IMR-90 (cell line): ENCODE data around the gene RALGAPA2. TPM values are rescaled to one million over a fixed set of nuclear protein-coding genes. Genes with fewer than 3 reads are reported as not detected.

Source experiments
- ATAC-seq: fragments of 200-7000 bp; cut with Tn5 transposase; 2 replicates; pipeline ENCODE4 v1.9.1; 2020; ENCODE audit warnings: low read depth, mild to moderate bottlenecking, moderate library complexity
- BruUV-seq: library from RNA; stranded (reverse); fragments of 400-500 nt; replicated peaks from 2 replicates; lab custom pipeline; 2021; lab: Mats Ljungman, UMichigan
- CTCF ChIA-PET: fragments of 300-600 bp; formaldehyde crosslinking; extraction: SDS; loops from one replicate; lab custom pipeline; 2021; ENCODE audit warnings: antibody characterized with exemption; lab: Yijun Ruan, JAX
- POLR2A ChIA-PET: fragments of 300-600 bp; sonication (Branson Sonifier 250); formaldehyde crosslinking; loops from one replicate; lab custom pipeline; 2022; ENCODE audit warnings: antibody characterized with exemption; ENCODE audit not compliant: unreplicated experiment; lab: Charles Lee
- DNase-seq: peaks from one replicate; pipeline ENCODE4 v3.0.0; 2013
- H2AFZ ChIP-seq: replicated peaks from 2 replicates; pipeline ENCODE3; 2013; ENCODE audit warnings: low read length, mild to moderate bottlenecking; ENCODE audit not compliant: poor library complexity
- H2AK5ac ChIP-seq: 2 replicates; pipeline ENCODE4 v1.6.1; 2013; ENCODE audit warnings: low read depth, low read length, inconsistent platforms
- H2AK9ac ChIP-seq: replicated peaks from 2 replicates; pipeline ENCODE3; 2013; ENCODE audit warnings: mild to moderate bottlenecking, low read depth, low read length, moderate library complexity; ENCODE audit not compliant: poor library complexity
- H2BK120ac ChIP-seq: 2 replicates; pipeline ENCODE4 v1.6.1; 2013; ENCODE audit warnings: low read depth, low read length, inconsistent platforms
- H2BK15ac ChIP-seq: 3 replicates; pipeline ENCODE4 v1.6.1; 2013; ENCODE audit warnings: low read depth, low read length, inconsistent platforms
- H2BK20ac ChIP-seq: 2 replicates; pipeline ENCODE4 v1.6.1; 2013; ENCODE audit warnings: low read depth, mild to moderate bottlenecking, inconsistent platforms, low read length, moderate library complexity
- H2BK5ac ChIP-seq: 2 replicates; pipeline ENCODE4 v1.6.1; 2013; ENCODE audit warnings: mild to moderate bottlenecking, low read depth, low read length, inconsistent platforms; ENCODE audit not compliant: poor library complexity, severe bottlenecking
- H3K14ac ChIP-seq: replicated peaks from 2 replicates; pipeline ENCODE4 v1.6.1; 2013; ENCODE audit warnings: low read depth, low read length, inconsistent platforms
- H3K18ac ChIP-seq: 2 replicates; pipeline ENCODE4 v1.6.1; 2013; ENCODE audit warnings: low read depth, low read length, control low read depth
- H3K23ac ChIP-seq: 2 replicates; pipeline ENCODE4 v1.6.1; 2013; ENCODE audit warnings: low read depth, low read length, inconsistent platforms
- H3K27ac ChIP-seq: 2 replicates; pipeline ENCODE4 v1.5.1; 2013; ENCODE audit warnings: mild to moderate bottlenecking, control low read depth, low read length; ENCODE audit not compliant: insufficient read depth
- H3K27me3 ChIP-seq: 2 replicates; pipeline ENCODE4 v1.6.1; 2013; ENCODE audit warnings: low read length; ENCODE audit not compliant: control insufficient read depth, insufficient read depth
- H3K36me3 ChIP-seq: 2 replicates; pipeline ENCODE4 v1.6.1; 2013; ENCODE audit warnings: low read length, mixed read lengths; ENCODE audit not compliant: control insufficient read depth, insufficient read depth
- H3K4ac ChIP-seq: 2 replicates; pipeline ENCODE4 v1.6.1; 2013; ENCODE audit warnings: low read depth, low read length, inconsistent platforms
- H3K4me1 ChIP-seq: 2 replicates; pipeline ENCODE4 v1.6.1; 2013; ENCODE audit warnings: low read length, mixed read lengths; ENCODE audit not compliant: control insufficient read depth, insufficient read depth
- H3K4me2 ChIP-seq: 2 replicates; pipeline ENCODE4 v1.6.1; 2013; ENCODE audit warnings: low read depth, mild to moderate bottlenecking, control low read depth, low read length, moderate library complexity
- H3K4me3 ChIP-seq: 2 replicates; pipeline ENCODE4 v1.5.1; 2013; ENCODE audit warnings: low read depth, mild to moderate bottlenecking, control low read depth, low read length, moderate library complexity; ENCODE audit not compliant: insufficient read depth
- H3K56ac ChIP-seq: 2 replicates; pipeline ENCODE4 v1.6.1; 2013; ENCODE audit warnings: low read length, inconsistent platforms; ENCODE audit not compliant: insufficient read depth; ENCODE audit errors: extremely low read depth
- H3K79me1 ChIP-seq, 2 experiments: 2 replicates each; pipeline ENCODE4 v1.6.1; 2013; ENCODE audit warnings: low read length in 2 of 2, inconsistent platforms in 1 of 2, low read depth in 1 of 2
- H3K9ac ChIP-seq: 2 replicates; pipeline ENCODE4 v1.6.1; 2013; ENCODE audit warnings: low read depth, low read length, control low read depth
- H3K9me1 ChIP-seq: 2 replicates; pipeline ENCODE4 v1.6.1; 2013; ENCODE audit warnings: low read length, inconsistent platforms; ENCODE audit not compliant: insufficient read depth
- H3K9me3 ChIP-seq: 2 replicates; pipeline ENCODE4 v1.6.1; 2013; ENCODE audit warnings: low read length; ENCODE audit not compliant: control insufficient read depth, insufficient read depth
- H4K20me1 ChIP-seq: 2 replicates; pipeline ENCODE4 v1.6.1; 2013; ENCODE audit warnings: low read length, inconsistent platforms; ENCODE audit not compliant: insufficient read depth
- H4K5ac ChIP-seq: 2 replicates; pipeline ENCODE4 v1.6.1; 2013; ENCODE audit warnings: mild to moderate bottlenecking, low read depth, low read length, control low read depth
- H4K8ac ChIP-seq, 2 experiments: 2 replicates each; pipeline ENCODE4 v1.6.1; 2013; ENCODE audit warnings: low read depth in 2 of 2, low read length in 2 of 2, control low read depth in 1 of 2, inconsistent platforms in 1 of 2
- H4K91ac ChIP-seq: 2 replicates; pipeline ENCODE4 v1.6.1; 2013; ENCODE audit warnings: low read depth, low read length, inconsistent platforms; ENCODE audit not compliant: insufficient read depth
- BHLHE40 ChIP-seq: fragments of 150-350 bp; IDR thresholded peaks from 2 replicates; pipeline ENCODE4 v1.6.1; 2016; ENCODE audit warnings: mild to moderate bottlenecking, low read depth, low read length
- CEBPB ChIP-seq: IDR thresholded peaks from 2 replicates; pipeline ENCODE4 v1.6.1; 2012; ENCODE audit warnings: low read depth, low read length, improper control_type of control experiment
- CHD1 ChIP-seq: IDR thresholded peaks from 2 replicates; pipeline ENCODE4 v1.6.1; 2012; ENCODE audit warnings: low read depth, low read length, improper control_type of control experiment
- FOS ChIP-seq: fragments of 150-350 bp; IDR thresholded peaks from 2 replicates; pipeline ENCODE4 v1.6.1; 2016; ENCODE audit warnings: low read depth, low read length
- MAFK ChIP-seq: IDR thresholded peaks from 2 replicates; pipeline ENCODE4 v1.6.1; 2012; ENCODE audit warnings: low read depth, low read length, improper control_type of control experiment
- MAZ ChIP-seq: IDR thresholded peaks from 2 replicates; pipeline ENCODE4 v1.6.1; 2012; ENCODE audit warnings: low read depth, mild to moderate bottlenecking, low read length, improper control_type of control experiment, moderate library complexity, borderline replicate concordance
- MXI1 ChIP-seq: IDR thresholded peaks from 2 replicates; pipeline ENCODE4 v1.6.1; 2012; ENCODE audit warnings: low read depth, mild to moderate bottlenecking, low read length, moderate library complexity, borderline replicate concordance
- NFE2L2 ChIP-seq: fragments of 150-350 bp; IDR thresholded peaks from 2 replicates; pipeline ENCODE4 v1.6.1; 2016; ENCODE audit warnings: low read depth, mild to moderate bottlenecking, low read length
- POLR2A ChIP-seq: IDR thresholded peaks from 2 replicates; pipeline ENCODE4 v1.6.1; 2012; ENCODE audit warnings: mild to moderate bottlenecking, low read depth, low read length
- RAD21 ChIP-seq: IDR thresholded peaks from 2 replicates; pipeline ENCODE4 v1.6.1; 2012; ENCODE audit warnings: low read length, improper control_type of control experiment
- RCOR1 ChIP-seq: IDR thresholded peaks from 2 replicates; pipeline ENCODE4 v1.6.1; 2012; ENCODE audit warnings: mild to moderate bottlenecking, low read length, improper control_type of control experiment; ENCODE audit not compliant: insufficient replicate concordance
- RFX5 ChIP-seq: IDR thresholded peaks from 2 replicates; pipeline ENCODE4 v1.8.0; 2012; ENCODE audit warnings: low read depth, mild to moderate bottlenecking, low read length, moderate library complexity
- SMC3 ChIP-seq: fragments of 150-350 bp; IDR thresholded peaks from 2 replicates; pipeline ENCODE4 v1.6.1; 2016; ENCODE audit warnings: low read depth, mild to moderate bottlenecking, antibody characterized with exemption, low read length, moderate library complexity
- WGBS, 2 experiments: methylation state at CpG; one replicate each; pipeline versions ENCODE4 v1.1.5 to v1.1.7; 2013; ENCODE audit warnings: missing lambda C conversion rate in 2 of 2; ENCODE audit not compliant: insufficient read length in 1 of 2; ENCODE audit errors: extremely low coverage in 2 of 2; 5-methylcytosine and 5-hydroxymethylcytosine counted together
- dilution Hi-C: fragments of 300-500 bp; cut with HindIII; formaldehyde crosslinking; loops from one replicate; pipeline ENCODE4 v1.14.3; 2018; ENCODE audit warnings: low sequenced_read_pairs; ENCODE audit not compliant: unreplicated experiment
- in situ Hi-C: fragments of 300-500 bp; cut with MboI; formaldehyde crosslinking; loops from 3 replicates; pipeline ENCODE4 v1.14.3; 2019; ENCODE audit warnings: low sequenced_read_pairs, inconsistent platforms, mixed read lengths
- intact Hi-C: fragments of 100-400 bp; cut with micrococcal nuclease; formaldehyde crosslinking; loops from 2 replicates; pipeline ENCODE4 v1.10.0; 2022
- polyA plus RNA-seq, 3 experiments: library from polyadenylated mRNA; depleted of rRNA; stranded (reverse); fragments of >200 nt; gene quantifications; 2 replicates each; pipeline ENCODE4 v1.2.3, GENCODE V29; 2012; ENCODE audit warnings: low replicate concordance in 1 of 3
- total RNA-seq: library from RNA; depleted of rRNA; stranded (reverse); fragments of >200 nt; gene quantifications from 2 replicates; pipeline ENCODE4 v1.2.3, GENCODE V29; 2012
- TF ChIP-seq, protein P1 (sequence below): fragments of 150-350 bp; IDR thresholded peaks from 2 replicates; pipeline ENCODE4 v1.6.1; 2017; ENCODE audit warnings: mild to moderate bottlenecking, antibody characterized with exemption, low read length, low read depth
- TF ChIP-seq, protein P2 (sequence below): conservative IDR thresholded peaks from 2 replicates; pipeline ENCODE4 v1.5.1; 2012; ENCODE audit warnings: mild to moderate bottlenecking, low read depth, low read length, improper control_type of control experiment

RALGAPA2 gene
- total and polyA plus RNA-seq, 2 of the 4 experiments (the other 2 are of a cell fraction) = 1.3 to 3.9 TPM

DNA sequence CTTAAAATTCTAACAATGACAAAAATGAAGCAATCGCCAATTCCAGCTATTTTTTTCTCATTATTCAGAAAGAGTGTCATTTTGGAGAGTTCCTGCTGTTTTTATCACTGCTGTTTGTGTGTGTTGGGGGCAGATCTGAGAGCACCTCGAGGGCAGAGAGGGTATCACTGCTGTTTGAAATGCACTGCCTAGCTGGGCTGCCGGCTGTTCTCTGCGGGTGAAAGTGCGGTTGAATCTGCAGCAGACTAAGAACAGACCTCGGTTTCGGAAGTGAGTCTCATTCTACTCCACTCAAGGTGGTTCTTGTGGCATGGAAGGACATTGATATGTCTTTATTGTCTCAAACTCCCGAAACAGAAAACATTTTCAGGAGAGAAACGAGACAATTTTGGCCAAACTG, 326.3 kb downstream of the RALGAPA2 start:
- Histone ChIP-seq H3K36me3 (no peaks in the 10 kb centered on the region), H3K27me3 (peaks cover 17% of the 10 kb centered on the region), H3K18ac (no peak overlapping the region), H3K27ac (no peak overlapping the region), H3K4me3 (no peak overlapping the region), H2BK15ac (no peak overlapping the region), H2AK9ac (no peak overlapping the region), H3K4me2 (no peak overlapping the region), H3K4me1 (no peaks in the 10 kb centered on the region), H2AFZ (no peak overlapping the region), H4K20me1 (no peaks in the 10 kb centered on the region), H3K9me1 (no peaks in the 10 kb centered on the region), H2AK5ac (no peak overlapping the region), H2BK120ac (no peak overlapping the region), H4K91ac (no peak overlapping the region), H4K8ac (no peak overlapping the region), H3K4ac (no peak overlapping the region), H3K56ac (no peak overlapping the region), H3K79me1 (no peaks in the 10 kb centered on the region), H3K14ac (no peak overlapping the region), H2BK20ac (no peak overlapping the region), H3K9ac (no peak overlapping the region), H3K9me3 (peaks cover 2% of the 10 kb centered on the region; the same call in 1 of the 2 replicates), H3K23ac (no peak overlapping the region), H4K5ac (no peak overlapping the region), H2BK5ac (no peak overlapping the region)
- intact Hi-C loops (no loop called here), dilution Hi-C loops (no loop called here), in situ Hi-C loops (no loop called here)
- 56% methylated on average over 3 of the region's 9 CpGs; no CpG with 5 or more reads in 1 of the 2 experiments for WGBS, 2 experiments
- TF ChIP-seq POLR2A (no peak), BHLHE40 (no peak), CHD1 (no peak), RFX5 (no peak), MAFK (no peak), NFE2L2 (no peak), RCOR1 (no peak), RAD21 (no peak), FOS (no peak), MAZ (no peak), SMC3 (no peak), MXI1 (no peak), CEBPB (no peak)
- TF ChIP-seq, protein P1, sequence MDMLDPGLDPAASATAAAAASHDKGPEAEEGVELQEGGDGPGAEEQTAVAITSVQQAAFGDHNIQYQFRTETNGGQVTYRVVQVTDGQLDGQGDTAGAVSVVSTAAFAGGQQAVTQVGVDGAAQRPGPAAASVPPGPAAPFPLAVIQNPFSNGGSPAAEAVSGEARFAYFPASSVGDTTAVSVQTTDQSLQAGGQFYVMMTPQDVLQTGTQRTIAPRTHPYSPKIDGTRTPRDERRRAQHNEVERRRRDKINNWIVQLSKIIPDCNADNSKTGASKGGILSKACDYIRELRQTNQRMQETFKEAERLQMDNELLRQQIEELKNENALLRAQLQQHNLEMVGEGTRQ = no peak
- TF ChIP-seq, protein P2, sequence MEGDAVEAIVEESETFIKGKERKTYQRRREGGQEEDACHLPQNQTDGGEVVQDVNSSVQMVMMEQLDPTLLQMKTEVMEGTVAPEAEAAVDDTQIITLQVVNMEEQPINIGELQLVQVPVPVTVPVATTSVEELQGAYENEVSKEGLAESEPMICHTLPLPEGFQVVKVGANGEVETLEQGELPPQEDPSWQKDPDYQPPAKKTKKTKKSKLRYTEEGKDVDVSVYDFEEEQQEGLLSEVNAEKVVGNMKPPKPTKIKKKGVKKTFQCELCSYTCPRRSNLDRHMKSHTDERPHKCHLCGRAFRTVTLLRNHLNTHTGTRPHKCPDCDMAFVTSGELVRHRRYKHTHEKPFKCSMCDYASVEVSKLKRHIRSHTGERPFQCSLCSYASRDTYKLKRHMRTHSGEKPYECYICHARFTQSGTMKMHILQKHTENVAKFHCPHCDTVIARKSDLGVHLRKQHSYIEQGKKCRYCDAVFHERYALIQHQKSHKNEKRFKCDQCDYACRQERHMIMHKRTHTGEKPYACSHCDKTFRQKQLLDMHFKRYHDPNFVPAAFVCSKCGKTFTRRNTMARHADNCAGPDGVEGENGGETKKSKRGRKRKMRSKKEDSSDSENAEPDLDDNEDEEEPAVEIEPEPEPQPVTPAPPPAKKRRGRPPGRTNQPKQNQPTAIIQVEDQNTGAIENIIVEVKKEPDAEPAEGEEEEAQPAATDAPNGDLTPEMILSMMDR = no peak
- POLR2A ChIA-PET = no interaction called here
- no peak for DNase-seq
- CTCF ChIA-PET = no interaction called here
- no peak for ATAC-seq
- no TSS peak for BruUV-seq
